Left kidney (tissue), 2 donors: ENCODE results near the gene TMEM74B. TPM values are rescaled to one million over a fixed set of nuclear protein-coding genes. Genes with fewer than 3 reads are reported as not detected.
"Not testable (repeated sequence)": the region's sequence is repeated elsewhere in the genome, so short reads cannot be mapped to it uniquely, and the experiment has no call there.

ENCODE experiments used
- DNase-seq: peaks from one replicate; pipeline ENCODE4 v3.0.0-alpha.2; 2013
- polyA plus RNA-seq: library from polyadenylated mRNA; unstranded; fragments of 120-200 nt; gene quantifications from one replicate; pipeline ENCODE4 v1.2.1, GENCODE V29; 2013; ENCODE audit not compliant: insufficient read length

The TMEM74B gene
- polyA plus RNA-seq, 1 donor, result 5.2 TPM

GRCh38 chr20:1178623-1179022, 6.2 kb downstream of the TMEM74B start:
- no peak for DNase-seq

- no peak for DNase-seq
Measured at GRCh38 chr20:1178103-1178502, 6.7 kb downstream of the TMEM74B start.

GRCh38 chr20:1177680-1178079, 7.1 kb downstream of the TMEM74B start:
- DNase-seq, result no peak

GRCh38 chr20:1174787-1175186, 10.0 kb downstream of the TMEM74B start:
- DNase-seq, result no peak

- DNase-seq, result no peak
Measured at GRCh38 chr20:1173698-1174097, 11.1 kb downstream of the TMEM74B start.

GRCh38 chr20:1171461-1172093, 13.2 kb downstream of the TMEM74B start:
- peak; percentile 46 for DNase-seq

- no peak for DNase-seq
Measured at GRCh38 chr20:1169224-1169623, 15.6 kb downstream of the TMEM74B start.

GRCh38 chr20:1166948-1167720, 17.6 kb downstream of the TMEM74B start:
- DNase-seq, result no peak

- DNase-seq, result no peak
Measured at GRCh38 chr20:1165941-1166340, 18.8 kb downstream of the TMEM74B start.

- no peak for DNase-seq
Measured at GRCh38 chr20:1165521-1165920, 19.3 kb downstream of the TMEM74B start.

- no peak for DNase-seq
Measured at GRCh38 chr20:1164871-1165270, 19.9 kb downstream of the TMEM74B start.

- DNase-seq, result no peak
Measured at GRCh38 chr20:1163653-1164052, 21.1 kb downstream of the TMEM74B start.

GRCh38 chr20:1163105-1163504, 21.7 kb downstream of the TMEM74B start:
- DNase-seq, result no peak

- DNase-seq, result no peak
Measured at GRCh38 chr20:1160991-1161390, 23.8 kb downstream of the TMEM74B start.

- DNase-seq, result no peak
Measured at GRCh38 chr20:1160496-1160895, 24.3 kb downstream of the TMEM74B start.

- DNase-seq, result no peak
Measured at GRCh38 chr20:1155342-1155741, 29.4 kb downstream of the TMEM74B start.

GRCh38 chr20:1154691-1155090, 30.1 kb downstream of the TMEM74B start:
- DNase-seq, result no peak

- no peak for DNase-seq
Measured at GRCh38 chr20:1154226-1154625, 30.6 kb downstream of the TMEM74B start.

- no peak for DNase-seq
Measured at GRCh38 chr20:1150968-1151367, 33.8 kb downstream of the TMEM74B start.

- DNase-seq, result no peak
Measured at GRCh38 chr20:1150218-1150617, 34.6 kb downstream of the TMEM74B start.

GRCh38 chr20:1149812-1150211, 35.0 kb downstream of the TMEM74B start:
- not testable (repeated sequence) for DNase-seq

- no peak for DNase-seq
Measured at GRCh38 chr20:1146957-1147356, 37.8 kb downstream of the TMEM74B start.

GRCh38 chr20:1144401-1145172, 40.2 kb downstream of the TMEM74B start:
- DNase-seq, result no peak
